Tibial nerve (tissue), 4 donors: ENCODE results near the gene YARS2. TPM values are rescaled to one million over a fixed set of nuclear protein-coding genes. Genes with fewer than 3 reads are reported as not detected.

Experiments
- DNase-seq, 2 donors: peaks; one replicate each; pipeline ENCODE4 v3.0.0-alpha.2; 2019; ENCODE audit warnings: low spot score in 2 of 2
- H3K27ac ChIP-seq, 4 donors: fragments of 200-600 bp; sonication (generic) in 3 of 4; one replicate each; pipeline ENCODE4 v1.5.1; 2017 to 2019; ENCODE audit warnings: mild to moderate bottlenecking in 1 of 4
- H3K27me3 ChIP-seq, 2 donors: fragments of 200-600 bp; sonication (generic) in 1 of 2; one replicate each; pipeline versions ENCODE4 v1.5.1 to v1.6.0; 2017 to 2019
- H3K36me3 ChIP-seq, 3 donors: fragments of 200-600 bp; sonication (generic); one replicate each; pipeline ENCODE4 v1.5.1; 2018 to 2019
- H3K4me1 ChIP-seq, 4 donors: fragments of 200-600 bp; sonication (generic) in 3 of 4; one replicate each; pipeline ENCODE4 v1.5.1; 2017 to 2019
- H3K4me3 ChIP-seq, 4 donors: fragments of 200-600 bp; sonication (generic) in 3 of 4; one replicate each; pipeline ENCODE4 v1.5.1; 2017 to 2019; ENCODE audit warnings: mild to moderate bottlenecking in 1 of 4, moderate library complexity in 1 of 4
- H3K9me3 ChIP-seq, 4 donors: fragments of 200-600 bp; sonication (generic) in 3 of 4; one replicate each; pipeline ENCODE4 v1.5.1; 2017 to 2019
- EP300 ChIP-seq, 2 donors: sonication (generic); formaldehyde crosslinking; IDR thresholded peaks; one replicate each; pipeline ENCODE4 v1.6.1; 2017; ENCODE audit warnings: antibody characterized with exemption in 2 of 2, mild to moderate bottlenecking in 1 of 2
- POLR2A ChIP-seq, 2 donors: fragments of 450-650 bp; IDR thresholded peaks; one replicate each; pipeline ENCODE4 v1.6.1; 2017; ENCODE audit warnings: antibody characterized with exemption in 2 of 2, mild to moderate bottlenecking in 2 of 2, moderate library complexity in 2 of 2
- WGBS, 2 donors: methylation state at CpG; one replicate each; pipeline ENCODE4 v1.1.5; 2018; 5-methylcytosine and 5-hydroxymethylcytosine counted together
- total RNA-seq, 4 donors: library from RNA; depleted of rRNA; stranded (reverse); fragments of >200 nt; gene quantifications; one replicate each; pipeline ENCODE4 v1.1.0, GENCODE V29; 2016
- TF ChIP-seq, protein P1 (sequence below), 5 experiments: fragments of 200-600 bp in 3 of 5; fragments of 450-650 bp in 2 of 5; sonication (generic) in 3 of 5; IDR thresholded peaks; one replicate each; pipeline ENCODE4 v1.5.1; 2016 to 2019; ENCODE audit warnings: antibody characterized with exemption in 5 of 5, mild to moderate bottlenecking in 3 of 5, moderate library complexity in 2 of 5

The YARS2 gene
- total RNA-seq, 4 donors from 2014 or later: 16.3 to 38.7 (median 28.3) TPM

DNA sequence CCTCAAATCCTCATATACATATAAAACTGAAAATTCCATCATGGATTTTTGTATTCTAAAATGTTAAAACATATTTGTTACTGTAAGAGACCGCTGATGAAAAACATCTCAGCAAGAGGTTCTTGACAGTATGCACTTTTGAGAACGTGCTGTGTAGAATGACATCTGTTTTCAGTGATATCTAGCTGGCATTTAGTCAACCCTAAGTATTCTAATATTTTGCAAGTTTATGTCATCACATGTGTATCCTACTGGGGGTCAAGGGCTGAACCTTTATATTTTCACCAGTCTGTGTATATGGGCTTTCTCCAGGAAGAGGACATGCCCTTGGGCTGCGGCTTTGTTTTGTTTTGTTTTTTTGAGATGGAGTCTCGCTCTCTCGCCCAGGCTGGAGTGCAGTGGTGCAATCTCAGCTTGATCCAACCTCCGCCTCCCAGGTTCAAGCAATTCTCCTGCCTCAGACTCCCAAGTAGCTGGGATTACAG is 22.0 kb upstream of the YARS2 start:
- 55 to 63% methylated on average over 6 of the region's 6 CpGs for WGBS, 2 donors
- TF ChIP-seq EP300 (IDR thresholded peaks at IDR 0.05) (no peak), POLR2A (IDR thresholded peaks at IDR 0.05) (no peak)
- TF ChIP-seq, protein P1, sequence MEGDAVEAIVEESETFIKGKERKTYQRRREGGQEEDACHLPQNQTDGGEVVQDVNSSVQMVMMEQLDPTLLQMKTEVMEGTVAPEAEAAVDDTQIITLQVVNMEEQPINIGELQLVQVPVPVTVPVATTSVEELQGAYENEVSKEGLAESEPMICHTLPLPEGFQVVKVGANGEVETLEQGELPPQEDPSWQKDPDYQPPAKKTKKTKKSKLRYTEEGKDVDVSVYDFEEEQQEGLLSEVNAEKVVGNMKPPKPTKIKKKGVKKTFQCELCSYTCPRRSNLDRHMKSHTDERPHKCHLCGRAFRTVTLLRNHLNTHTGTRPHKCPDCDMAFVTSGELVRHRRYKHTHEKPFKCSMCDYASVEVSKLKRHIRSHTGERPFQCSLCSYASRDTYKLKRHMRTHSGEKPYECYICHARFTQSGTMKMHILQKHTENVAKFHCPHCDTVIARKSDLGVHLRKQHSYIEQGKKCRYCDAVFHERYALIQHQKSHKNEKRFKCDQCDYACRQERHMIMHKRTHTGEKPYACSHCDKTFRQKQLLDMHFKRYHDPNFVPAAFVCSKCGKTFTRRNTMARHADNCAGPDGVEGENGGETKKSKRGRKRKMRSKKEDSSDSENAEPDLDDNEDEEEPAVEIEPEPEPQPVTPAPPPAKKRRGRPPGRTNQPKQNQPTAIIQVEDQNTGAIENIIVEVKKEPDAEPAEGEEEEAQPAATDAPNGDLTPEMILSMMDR (IDR thresholded peaks at IDR 0.05): no peak
- no peaks in the 10 kb centered on the region for H3K36me3 ChIP-seq
- H3K4me3 ChIP-seq: no peak overlapping the region
- H3K4me1 ChIP-seq: peaks cover 0 to 26% (median 5%) of the 10 kb centered on the region in 4 donors
- H3K9me3 ChIP-seq: no peaks in the 10 kb centered on the region
- H3K27me3 ChIP-seq: no peaks in the 10 kb centered on the region
- no peak overlapping the region for H3K27ac ChIP-seq
- no peak for DNase-seq

DNA sequence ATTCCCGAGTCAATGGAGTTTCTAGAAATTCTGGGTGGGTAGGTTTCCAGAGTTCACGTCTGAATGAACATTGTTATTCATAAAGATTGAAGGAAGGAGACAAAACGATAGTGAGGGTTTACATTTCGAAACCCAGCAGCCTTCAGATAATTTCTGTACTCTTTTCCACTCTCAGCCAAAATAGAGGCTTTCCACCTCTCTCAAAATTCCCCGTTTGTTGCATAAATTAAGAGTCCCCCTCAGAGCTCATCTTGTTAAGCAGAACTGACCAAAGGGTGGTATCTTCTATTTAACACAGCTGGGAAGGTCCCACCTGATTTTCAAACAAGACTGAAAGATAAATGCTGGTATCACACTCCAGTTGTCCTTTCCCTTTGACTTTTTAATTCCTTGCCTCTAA is 21.5 kb upstream of the YARS2 start:
- WGBS, 2 donors: 67 to 71% methylated on average over 5 of the region's 5 CpGs
- no peak for DNase-seq
- Histone ChIP-seq H3K36me3 (no peaks in the 10 kb centered on the region), H3K27me3 (no peaks in the 10 kb centered on the region), H3K27ac (no peak overlapping the region), H3K4me3 (no peak overlapping the region), H3K9me3 (no peaks in the 10 kb centered on the region), H3K4me1 (peaks cover 0 to 26% (median 5%) of the 10 kb centered on the region in 4 donors)
- TF ChIP-seq EP300 (IDR thresholded peaks at IDR 0.05): no peak
- TF ChIP-seq, protein P1 (IDR thresholded peaks at IDR 0.05): no peak
- no peak for TF ChIP-seq POLR2A (IDR thresholded peaks at IDR 0.05)

DNA sequence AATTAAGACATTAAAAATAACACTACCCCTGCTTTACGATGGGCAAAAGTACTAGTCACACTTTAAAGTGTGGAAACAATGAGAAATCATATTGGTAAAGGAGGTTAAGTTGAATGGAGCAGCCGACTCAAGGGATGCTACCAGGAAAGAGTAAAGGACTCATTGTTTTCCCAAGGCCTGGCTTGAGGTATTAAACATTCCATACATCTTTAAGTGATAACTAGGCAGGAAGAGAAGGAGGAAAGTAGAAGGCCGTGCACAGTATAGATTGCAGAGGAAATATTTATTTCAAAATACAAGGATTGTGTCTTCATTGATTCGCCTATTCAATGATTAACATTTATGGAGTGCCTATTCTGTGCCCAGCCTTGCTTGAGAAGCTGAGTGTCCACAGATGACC is 20.6 kb upstream of the YARS2 start:
- Histone ChIP-seq H3K27ac (no peak overlapping the region), H3K9me3 (no peaks in the 10 kb centered on the region), H3K27me3 (no peaks in the 10 kb centered on the region), H3K4me1 (peaks cover 0 to 26% (median 5%) of the 10 kb centered on the region in 4 donors), H3K4me3 (no peak overlapping the region), H3K36me3 (no peaks in the 10 kb centered on the region)
- TF ChIP-seq, protein P1 (IDR thresholded peaks at IDR 0.05): no peak
- no peak for TF ChIP-seq EP300 (IDR thresholded peaks at IDR 0.05)
- no peak for TF ChIP-seq POLR2A (IDR thresholded peaks at IDR 0.05)
- WGBS, 2 donors: 83 to 84% methylated on average over 4 of the region's 4 CpGs
- no peak for DNase-seq

GRCh38 chr12:32773691-32774090 is 18.0 kb upstream of the YARS2 start:
- TF ChIP-seq EP300 (IDR thresholded peaks at IDR 0.05): no peak
- TF ChIP-seq, protein P1 (IDR thresholded peaks at IDR 0.05): no peak
- no peak for TF ChIP-seq POLR2A (IDR thresholded peaks at IDR 0.05)
- DNase-seq: no peak
- 51 to 54% methylated on average over 6 of the region's 6 CpGs for WGBS, 2 donors
- no peaks in the 10 kb centered on the region for H3K36me3 ChIP-seq
- no peak overlapping the region for H3K4me3 ChIP-seq
- no peak overlapping the region for H3K27ac ChIP-seq
- peaks cover 0 to 5% (median 0%) of the 10 kb centered on the region in 4 donors for H3K4me1 ChIP-seq
- no peaks in the 10 kb centered on the region for H3K9me3 ChIP-seq
- no peaks in the 10 kb centered on the region for H3K27me3 ChIP-seq

DNA sequence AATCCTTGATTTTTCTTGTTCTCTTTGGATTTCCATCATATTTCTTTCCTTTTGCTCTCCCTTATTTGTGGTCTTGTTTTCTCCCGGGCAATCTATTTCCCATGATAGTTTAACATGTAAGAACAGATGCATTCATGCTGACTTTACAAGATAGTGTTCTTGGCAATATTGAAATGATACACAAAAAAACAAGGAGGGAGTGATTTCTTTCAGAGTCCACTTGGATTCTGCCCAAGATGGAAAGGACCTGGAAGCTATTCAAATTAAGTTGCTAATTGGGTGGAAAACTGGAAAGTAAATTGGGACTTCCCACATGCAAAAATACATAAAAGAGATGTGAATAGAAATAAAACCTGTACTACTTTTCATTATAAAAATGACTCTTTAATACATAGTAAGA is 14.4 kb upstream of the YARS2 start:
- Histone ChIP-seq H3K36me3 (no peaks in the 10 kb centered on the region), H3K9me3 (no peaks in the 10 kb centered on the region), H3K27me3 (no peaks in the 10 kb centered on the region), H3K27ac (no peak overlapping the region), H3K4me1 (peaks cover 0 to 6% (median 0%) of the 10 kb centered on the region in 4 donors), H3K4me3 (no peak overlapping the region)
- 23 to 28% methylated on average over 1 of the region's 1 CpG for WGBS, 2 donors
- TF ChIP-seq EP300 (IDR thresholded peaks at IDR 0.05): no peak
- TF ChIP-seq, protein P1 (IDR thresholded peaks at IDR 0.05): no peak
- no peak for TF ChIP-seq POLR2A (IDR thresholded peaks at IDR 0.05)
- DNase-seq: no peak
